IMR-90 (cell line): Measurements from ENCODE around the gene ZFYVE21. TPM values are rescaled to one million over a fixed set of nuclear protein-coding genes. Genes with fewer than 3 reads are reported as not detected.

Experiments used
- ATAC-seq: fragments of 200-7000 bp; cut with Tn5 transposase; 2 replicates; pipeline ENCODE4 v1.9.1; 2020; ENCODE audit warnings: low read depth, mild to moderate bottlenecking, moderate library complexity
- BruUV-seq: library from RNA; stranded (reverse); fragments of 400-500 nt; replicated peaks from 2 replicates; lab custom pipeline; 2021; lab: Mats Ljungman, UMichigan
- CTCF ChIA-PET: fragments of 300-600 bp; formaldehyde crosslinking; extraction: SDS; loops from one replicate; lab custom pipeline; 2021; ENCODE audit warnings: antibody characterized with exemption; lab: Yijun Ruan, JAX
- POLR2A ChIA-PET: fragments of 300-600 bp; sonication (Branson Sonifier 250); formaldehyde crosslinking; loops from one replicate; lab custom pipeline; 2022; ENCODE audit warnings: antibody characterized with exemption; ENCODE audit not compliant: unreplicated experiment; lab: Charles Lee
- DNase-seq: peaks from one replicate; pipeline ENCODE4 v3.0.0; 2013
- H2AFZ ChIP-seq: replicated peaks from 2 replicates; pipeline ENCODE3; 2013; ENCODE audit warnings: low read length, mild to moderate bottlenecking; ENCODE audit not compliant: poor library complexity
- H2AK5ac ChIP-seq: 2 replicates; pipeline ENCODE4 v1.6.1; 2013; ENCODE audit warnings: low read depth, low read length, inconsistent platforms
- H2AK9ac ChIP-seq: replicated peaks from 2 replicates; pipeline ENCODE3; 2013; ENCODE audit warnings: mild to moderate bottlenecking, low read depth, low read length, moderate library complexity; ENCODE audit not compliant: poor library complexity
- H2BK120ac ChIP-seq: 2 replicates; pipeline ENCODE4 v1.6.1; 2013; ENCODE audit warnings: low read depth, low read length, inconsistent platforms
- H2BK15ac ChIP-seq: 3 replicates; pipeline ENCODE4 v1.6.1; 2013; ENCODE audit warnings: low read depth, low read length, inconsistent platforms
- H2BK20ac ChIP-seq: 2 replicates; pipeline ENCODE4 v1.6.1; 2013; ENCODE audit warnings: low read depth, mild to moderate bottlenecking, inconsistent platforms, low read length, moderate library complexity
- H2BK5ac ChIP-seq: 2 replicates; pipeline ENCODE4 v1.6.1; 2013; ENCODE audit warnings: mild to moderate bottlenecking, low read depth, low read length, inconsistent platforms; ENCODE audit not compliant: poor library complexity, severe bottlenecking
- H3K14ac ChIP-seq: replicated peaks from 2 replicates; pipeline ENCODE4 v1.6.1; 2013; ENCODE audit warnings: low read depth, low read length, inconsistent platforms
- H3K18ac ChIP-seq: 2 replicates; pipeline ENCODE4 v1.6.1; 2013; ENCODE audit warnings: low read depth, low read length, control low read depth
- H3K23ac ChIP-seq: 2 replicates; pipeline ENCODE4 v1.6.1; 2013; ENCODE audit warnings: low read depth, low read length, inconsistent platforms
- H3K27ac ChIP-seq: 2 replicates; pipeline ENCODE4 v1.5.1; 2013; ENCODE audit warnings: mild to moderate bottlenecking, control low read depth, low read length; ENCODE audit not compliant: insufficient read depth
- H3K27me3 ChIP-seq: 2 replicates; pipeline ENCODE4 v1.6.1; 2013; ENCODE audit warnings: low read length; ENCODE audit not compliant: control insufficient read depth, insufficient read depth
- H3K36me3 ChIP-seq: 2 replicates; pipeline ENCODE4 v1.6.1; 2013; ENCODE audit warnings: low read length, mixed read lengths; ENCODE audit not compliant: control insufficient read depth, insufficient read depth
- H3K4ac ChIP-seq: 2 replicates; pipeline ENCODE4 v1.6.1; 2013; ENCODE audit warnings: low read depth, low read length, inconsistent platforms
- H3K4me1 ChIP-seq: 2 replicates; pipeline ENCODE4 v1.6.1; 2013; ENCODE audit warnings: low read length, mixed read lengths; ENCODE audit not compliant: control insufficient read depth, insufficient read depth
- H3K4me2 ChIP-seq: 2 replicates; pipeline ENCODE4 v1.6.1; 2013; ENCODE audit warnings: low read depth, mild to moderate bottlenecking, control low read depth, low read length, moderate library complexity
- H3K4me3 ChIP-seq: 2 replicates; pipeline ENCODE4 v1.5.1; 2013; ENCODE audit warnings: low read depth, mild to moderate bottlenecking, control low read depth, low read length, moderate library complexity; ENCODE audit not compliant: insufficient read depth
- H3K56ac ChIP-seq: 2 replicates; pipeline ENCODE4 v1.6.1; 2013; ENCODE audit warnings: low read length, inconsistent platforms; ENCODE audit not compliant: insufficient read depth; ENCODE audit errors: extremely low read depth
- H3K79me1 ChIP-seq, 2 experiments: 2 replicates each; pipeline ENCODE4 v1.6.1; 2013; ENCODE audit warnings: low read length in 2 of 2, inconsistent platforms in 1 of 2, low read depth in 1 of 2
- H3K9ac ChIP-seq: 2 replicates; pipeline ENCODE4 v1.6.1; 2013; ENCODE audit warnings: low read depth, low read length, control low read depth
- H3K9me1 ChIP-seq: 2 replicates; pipeline ENCODE4 v1.6.1; 2013; ENCODE audit warnings: low read length, inconsistent platforms; ENCODE audit not compliant: insufficient read depth
- H3K9me3 ChIP-seq: 2 replicates; pipeline ENCODE4 v1.6.1; 2013; ENCODE audit warnings: low read length; ENCODE audit not compliant: control insufficient read depth, insufficient read depth
- H4K20me1 ChIP-seq: 2 replicates; pipeline ENCODE4 v1.6.1; 2013; ENCODE audit warnings: low read length, inconsistent platforms; ENCODE audit not compliant: insufficient read depth
- H4K5ac ChIP-seq: 2 replicates; pipeline ENCODE4 v1.6.1; 2013; ENCODE audit warnings: mild to moderate bottlenecking, low read depth, low read length, control low read depth
- H4K8ac ChIP-seq, 2 experiments: 2 replicates each; pipeline ENCODE4 v1.6.1; 2013; ENCODE audit warnings: low read depth in 2 of 2, low read length in 2 of 2, control low read depth in 1 of 2, inconsistent platforms in 1 of 2
- H4K91ac ChIP-seq: 2 replicates; pipeline ENCODE4 v1.6.1; 2013; ENCODE audit warnings: low read depth, low read length, inconsistent platforms; ENCODE audit not compliant: insufficient read depth
- BHLHE40 ChIP-seq: fragments of 150-350 bp; IDR thresholded peaks from 2 replicates; pipeline ENCODE4 v1.6.1; 2016; ENCODE audit warnings: mild to moderate bottlenecking, low read depth, low read length
- CEBPB ChIP-seq: IDR thresholded peaks from 2 replicates; pipeline ENCODE4 v1.6.1; 2012; ENCODE audit warnings: low read depth, low read length, improper control_type of control experiment
- CHD1 ChIP-seq: IDR thresholded peaks from 2 replicates; pipeline ENCODE4 v1.6.1; 2012; ENCODE audit warnings: low read depth, low read length, improper control_type of control experiment
- CTCF ChIP-seq: conservative IDR thresholded peaks from 2 replicates; pipeline ENCODE4 v1.5.1; 2012; ENCODE audit warnings: mild to moderate bottlenecking, low read depth, low read length, improper control_type of control experiment
- FOS ChIP-seq: fragments of 150-350 bp; IDR thresholded peaks from 2 replicates; pipeline ENCODE4 v1.6.1; 2016; ENCODE audit warnings: low read depth, low read length
- MAFK ChIP-seq: IDR thresholded peaks from 2 replicates; pipeline ENCODE4 v1.6.1; 2012; ENCODE audit warnings: low read depth, low read length, improper control_type of control experiment
- MAZ ChIP-seq: IDR thresholded peaks from 2 replicates; pipeline ENCODE4 v1.6.1; 2012; ENCODE audit warnings: low read depth, mild to moderate bottlenecking, low read length, improper control_type of control experiment, moderate library complexity, borderline replicate concordance
- MXI1 ChIP-seq: IDR thresholded peaks from 2 replicates; pipeline ENCODE4 v1.6.1; 2012; ENCODE audit warnings: low read depth, mild to moderate bottlenecking, low read length, moderate library complexity, borderline replicate concordance
- NFE2L2 ChIP-seq: fragments of 150-350 bp; IDR thresholded peaks from 2 replicates; pipeline ENCODE4 v1.6.1; 2016; ENCODE audit warnings: low read depth, mild to moderate bottlenecking, low read length
- POLR2A ChIP-seq: IDR thresholded peaks from 2 replicates; pipeline ENCODE4 v1.6.1; 2012; ENCODE audit warnings: mild to moderate bottlenecking, low read depth, low read length
- RAD21 ChIP-seq: IDR thresholded peaks from 2 replicates; pipeline ENCODE4 v1.6.1; 2012; ENCODE audit warnings: low read length, improper control_type of control experiment
- RCOR1 ChIP-seq: IDR thresholded peaks from 2 replicates; pipeline ENCODE4 v1.6.1; 2012; ENCODE audit warnings: mild to moderate bottlenecking, low read length, improper control_type of control experiment; ENCODE audit not compliant: insufficient replicate concordance
- RFX5 ChIP-seq: IDR thresholded peaks from 2 replicates; pipeline ENCODE4 v1.8.0; 2012; ENCODE audit warnings: low read depth, mild to moderate bottlenecking, low read length, moderate library complexity
- SMC3 ChIP-seq: fragments of 150-350 bp; IDR thresholded peaks from 2 replicates; pipeline ENCODE4 v1.6.1; 2016; ENCODE audit warnings: low read depth, mild to moderate bottlenecking, antibody characterized with exemption, low read length, moderate library complexity
- WGBS, 2 experiments: methylation state at CpG; one replicate each; pipeline versions ENCODE4 v1.1.5 to v1.1.7; 2013; ENCODE audit warnings: missing lambda C conversion rate in 2 of 2; ENCODE audit not compliant: insufficient read length in 1 of 2; ENCODE audit errors: extremely low coverage in 2 of 2; 5-methylcytosine and 5-hydroxymethylcytosine counted together
- dilution Hi-C: fragments of 300-500 bp; cut with HindIII; formaldehyde crosslinking; loops from one replicate; pipeline ENCODE4 v1.14.3; 2018; ENCODE audit warnings: low sequenced_read_pairs; ENCODE audit not compliant: unreplicated experiment
- in situ Hi-C: fragments of 300-500 bp; cut with MboI; formaldehyde crosslinking; loops from 3 replicates; pipeline ENCODE4 v1.14.3; 2019; ENCODE audit warnings: low sequenced_read_pairs, inconsistent platforms, mixed read lengths
- intact Hi-C: fragments of 100-400 bp; cut with micrococcal nuclease; formaldehyde crosslinking; loops from 2 replicates; pipeline ENCODE4 v1.10.0; 2022
- polyA plus RNA-seq, 3 experiments: library from polyadenylated mRNA; depleted of rRNA; stranded (reverse); fragments of >200 nt; gene quantifications; 2 replicates each; pipeline ENCODE4 v1.2.3, GENCODE V29; 2012; ENCODE audit warnings: low replicate concordance in 1 of 3
- total RNA-seq: library from RNA; depleted of rRNA; stranded (reverse); fragments of >200 nt; gene quantifications from 2 replicates; pipeline ENCODE4 v1.2.3, GENCODE V29; 2012
- TF ChIP-seq, protein P1 (sequence below): fragments of 150-350 bp; IDR thresholded peaks from 2 replicates; pipeline ENCODE4 v1.6.1; 2017; ENCODE audit warnings: mild to moderate bottlenecking, antibody characterized with exemption, low read length, low read depth

Gene ZFYVE21
- total and polyA plus RNA-seq, 2 of the 4 experiments (the other 2 are of a cell fraction), result 41.2 to 89.2 TPM

GRCh38 chr14:103705504-103706284, 9.9 kb upstream of the ZFYVE21 start:
- peaks cover 61% of the 10 kb centered on the region for H3K36me3 ChIP-seq
- WGBS, 2 experiments, result 89% methylated on average over 10 of the region's 28 CpGs; no CpG with 5 or more reads in 1 of the 2 experiments
- no peak overlapping the region for H2AK5ac ChIP-seq
- TF ChIP-seq BHLHE40 (no peak), MAZ (no peak), SMC3 (no peak), FOS (no peak), RAD21 (no peak), CEBPB (no peak), CHD1 (no peak), NFE2L2 (no peak), RFX5 (no peak), RCOR1 (no peak), MXI1 (no peak), MAFK (no peak), POLR2A (no peak), CTCF (no peak)
- TF ChIP-seq, protein P1, sequence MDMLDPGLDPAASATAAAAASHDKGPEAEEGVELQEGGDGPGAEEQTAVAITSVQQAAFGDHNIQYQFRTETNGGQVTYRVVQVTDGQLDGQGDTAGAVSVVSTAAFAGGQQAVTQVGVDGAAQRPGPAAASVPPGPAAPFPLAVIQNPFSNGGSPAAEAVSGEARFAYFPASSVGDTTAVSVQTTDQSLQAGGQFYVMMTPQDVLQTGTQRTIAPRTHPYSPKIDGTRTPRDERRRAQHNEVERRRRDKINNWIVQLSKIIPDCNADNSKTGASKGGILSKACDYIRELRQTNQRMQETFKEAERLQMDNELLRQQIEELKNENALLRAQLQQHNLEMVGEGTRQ, result no peak

More at GRCh38 chr14:103705504-103706284, 9.9 kb upstream of the ZFYVE21 start:
- no peaks in the 10 kb centered on the region for H3K27me3 ChIP-seq
- no peak overlapping the region for H2BK15ac ChIP-seq
- no peak overlapping the region for H3K27ac ChIP-seq
- H3K9me3 ChIP-seq, result no peaks in the 10 kb centered on the region
- no peak overlapping the region for H4K5ac ChIP-seq
- no TSS peak for BruUV-seq
- H3K4me2 ChIP-seq, result no peak overlapping the region
- no peaks in the 10 kb centered on the region for H3K4me1 ChIP-seq
- peaks cover 11 to 58% of the 10 kb centered on the region in 2 experiments; a peak in 2 of 4 replicates for H3K79me1 ChIP-seq
- H2AFZ ChIP-seq, result peak overlapping the region; percentile 34
- in situ Hi-C loops (no loop called here), intact Hi-C loops (no loop called here), dilution Hi-C loops (no loop called here)
- no peak overlapping the region for H2BK20ac ChIP-seq
- no peak overlapping the region for H2BK5ac ChIP-seq
- H4K8ac ChIP-seq, result no peak overlapping the region
- no peak overlapping the region for H3K23ac ChIP-seq
- H3K4ac ChIP-seq, result no peak overlapping the region
- H3K18ac ChIP-seq, result no peak overlapping the region
- no peak overlapping the region for H3K14ac ChIP-seq
- no peak overlapping the region for H2AK9ac ChIP-seq
- no peak for DNase-seq
- H4K91ac ChIP-seq, result no peak overlapping the region
- no peak overlapping the region for H3K56ac ChIP-seq
- ATAC-seq, result no peak
- H3K4me3 ChIP-seq, result no peak overlapping the region
- no peak overlapping the region for H3K9ac ChIP-seq
- H3K9me1 ChIP-seq, result no peaks in the 10 kb centered on the region
- no peak overlapping the region for H2BK120ac ChIP-seq
- CTCF ChIA-PET, result no interaction called here
- POLR2A ChIA-PET, result no interaction called here
- peaks cover 24% of the 10 kb centered on the region for H4K20me1 ChIP-seq
